Panc1 (cell line): Measurements from ENCODE around the gene LRRN3. TPM values are rescaled to one million over a fixed set of nuclear protein-coding genes. Genes with fewer than 3 reads are reported as not detected.
A peak's percentile ranks its signal among the peaks of the same experiment; 100 is the strongest.

ENCODE experiments used
- ATAC-seq: fragments of 200-7000 bp; cut with Tn5 transposase; 2 replicates; pipeline ENCODE4 v1.9.1; 2020; ENCODE audit warnings: mild to moderate bottlenecking, moderate library complexity
- Bru-seq: library from RNA; stranded (reverse); fragments of 400-500 nt; gene quantifications from one replicate; lab custom pipeline; 2021; lab: Mats Ljungman, UMichigan
- BruChase-seq, 2 experiments: library from RNA; stranded (reverse); fragments of 400-500 nt; gene quantifications; one replicate each; lab custom pipeline; 2021; lab: Mats Ljungman, UMichigan
- BruUV-seq: library from RNA; stranded (reverse); fragments of 400-500 nt; replicated peaks from 2 replicates; lab custom pipeline; 2021; lab: Mats Ljungman, UMichigan
- CTCF ChIA-PET: fragments of 300-600 bp; sonication (Branson Sonifier 250); formaldehyde crosslinking; loops from one replicate; lab custom pipeline; 2022; ENCODE audit warnings: antibody characterized with exemption; lab: Charles Lee
- POLR2A ChIA-PET: fragments of 300-600 bp; sonication (Branson Sonifier 250); formaldehyde crosslinking; loops from one replicate; lab custom pipeline; 2022; ENCODE audit warnings: antibody characterized with exemption; lab: Charles Lee
- DNase-seq: peaks from one replicate; pipeline ENCODE4 v3.0.0-alpha.2; 2010; ENCODE audit warnings: low read depth, low spot score
- H3K27ac ChIP-seq: 2 replicates; pipeline ENCODE4 v1.5.1; 2011; ENCODE audit warnings: mild to moderate bottlenecking, low read length, inconsistent platforms
- H3K27me3 ChIP-seq: fragments of 200-500 bp; sonication (Bioruptor generic); 2 replicates; pipeline ENCODE4 v1.6.0; 2014; ENCODE audit warnings: low read length, inconsistent platforms; ENCODE audit not compliant: control insufficient read depth, insufficient read depth
- H3K36me3 ChIP-seq: fragments of 200-500 bp; sonication (Bioruptor generic); 2 replicates; pipeline ENCODE4 v1.5.1; 2014; ENCODE audit warnings: inconsistent platforms, mild to moderate bottlenecking, low read length, moderate library complexity; ENCODE audit not compliant: control insufficient read depth, insufficient read depth
- H3K4me1 ChIP-seq: 2 replicates; pipeline ENCODE4 v1.5.1; 2011; ENCODE audit warnings: inconsistent platforms, mild to moderate bottlenecking, low read length, moderate library complexity; ENCODE audit not compliant: control insufficient read depth, insufficient read depth
- H3K4me3 ChIP-seq, 2 experiments: 2 replicates each; pipeline ENCODE4 v1.5.1; 2011 to 2012; ENCODE audit warnings: low read depth in 2 of 2, low read length in 2 of 2, mild to moderate bottlenecking in 2 of 2, inconsistent platforms in 1 of 2, moderate library complexity in 1 of 2
- H3K9me3 ChIP-seq: fragments of 200-500 bp; sonication (Bioruptor generic); 2 replicates; pipeline ENCODE4 v1.5.1; 2014; ENCODE audit warnings: low read depth, mild to moderate bottlenecking, inconsistent platforms, low read length, moderate library complexity; ENCODE audit not compliant: control insufficient read depth, insufficient read depth
- POLR2AphosphoS5 ChIP-seq: IDR thresholded peaks from 2 replicates; pipeline ENCODE4 v1.6.1; 2012; ENCODE audit warnings: mild to moderate bottlenecking, low read depth, low read length, moderate library complexity
- SIN3A ChIP-seq: IDR thresholded peaks from 2 replicates; pipeline ENCODE4 v1.6.1; 2012; ENCODE audit warnings: low read depth, mild to moderate bottlenecking, low read length, moderate library complexity, borderline replicate concordance; ENCODE audit not compliant: insufficient read depth
- TCF7L2 ChIP-seq: IDR thresholded peaks from 2 replicates; pipeline ENCODE4 v1.6.1; 2011; ENCODE audit warnings: mild to moderate bottlenecking, low read depth, low read length, inconsistent platforms
- in situ Hi-C: cut with HindIII; loops from 2 replicates; pipeline ENCODE4 v1.10.0; 2016; ENCODE audit warnings: low sequenced_read_pairs, low pct_unique_long_range_greater_than_20kb
- intact Hi-C: fragments of 100-400 bp; cut with micrococcal nuclease; formaldehyde crosslinking; loops from one replicate; pipeline ENCODE4 v1.10.0; 2022; ENCODE audit not compliant: unreplicated experiment
- long read RNA-seq: library from polyadenylated mRNA; unstranded; transcript quantifications from one replicate; pipeline ENCODE4 v2.0.0, GENCODE V29; 2021; ENCODE audit not compliant: unreplicated experiment
- polyA plus RNA-seq: library from polyadenylated mRNA; unstranded; fragments of >200 nt; gene quantifications from one replicate; pipeline ENCODE4 v1.2.1, GENCODE V29; 2012; ENCODE audit warnings: missing spikeins; ENCODE audit not compliant: insufficient read length
- total RNA-seq: library from RNA; stranded (reverse); gene quantifications from one replicate; pipeline ENCODE4 v1.2.1, GENCODE V29; 2021; ENCODE audit not compliant: unreplicated experiment
- TF ChIP-seq, protein P1 (sequence below), 2 experiments: IDR thresholded peaks; 2 replicates each; pipeline ENCODE4 v1.6.1; 2011 to 2012; ENCODE audit warnings: low read depth in 2 of 2, control low read depth in 1 of 2, low read length in 1 of 2, mild to moderate bottlenecking in 1 of 2, moderate library complexity in 1 of 2; ENCODE audit not compliant: insufficient read depth in 1 of 2
- TF ChIP-seq, protein P2 (sequence below): fragments of 450-650 bp; IDR thresholded peaks from 2 replicates; pipeline ENCODE4 v1.5.1; 2017; ENCODE audit warnings: mild to moderate bottlenecking

The LRRN3 gene
- total RNA-seq (0.15 TPM), Bru-seq, nascent RNA (percentile 7 among the genes with signal in this experiment), BruChase-seq, experiment 1, labeled RNA remaining after a 2-hour chase (percentile 9 among the genes with signal in this experiment), BruChase-seq, experiment 2, labeled RNA remaining after a 6-hour chase (percentile 8 among the genes with signal in this experiment)
- not detected for polyA plus RNA-seq
- long read RNA-seq, result 0 reads

DNA sequence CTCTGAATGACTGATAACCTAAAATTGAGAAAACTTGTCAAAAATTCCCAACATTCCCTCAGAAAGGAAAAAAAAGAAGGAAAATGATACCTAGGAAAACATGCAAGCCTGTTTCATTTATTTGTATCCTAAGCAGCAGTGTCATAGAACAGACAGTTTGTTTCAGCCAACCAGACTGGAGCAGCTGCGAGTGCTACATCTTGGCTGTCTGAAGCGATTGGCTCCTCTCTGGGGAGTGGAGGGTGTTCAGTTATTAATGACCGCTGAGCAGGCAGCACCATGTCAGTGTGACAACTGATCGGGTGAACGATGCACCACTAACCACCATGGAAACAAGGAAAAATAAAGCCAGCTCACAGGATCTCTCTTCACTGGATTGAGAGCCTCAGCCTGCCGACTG lies at the start of gene LRRN3:
TSS of gene LRRN3 (plus strand) at position 282 of the 400 bp plus-strand sequence. CDS start 31,646 bp downstream, outside the sequence.
- no TSS peak for BruUV-seq
- ATAC-seq, result no peak
- Histone ChIP-seq H3K4me1 (no peaks in the 10 kb centered on the region), H3K36me3 (no peaks in the 10 kb centered on the region), H3K27ac (no peak within 1 kb of the TSS), H3K27me3 (no peaks in the 10 kb centered on the region), H3K9me3 (no peaks in the 10 kb centered on the region), H3K4me3 (peak within 1 kb of the TSS; percentile 20 to 34; a peak in 3 of 4 replicates)
- no peak for DNase-seq
- in situ Hi-C loops (no loop called here), intact Hi-C loops (loop anchor here (2.0 to 10.0 kb wide), 2 partner anchors 396 to 644 kb away; no protein-coding TSS in a partner anchor)
- ChIA-PET CTCF (no interaction called here), POLR2A (no interaction called here)
- TF ChIP-seq, protein P1, sequence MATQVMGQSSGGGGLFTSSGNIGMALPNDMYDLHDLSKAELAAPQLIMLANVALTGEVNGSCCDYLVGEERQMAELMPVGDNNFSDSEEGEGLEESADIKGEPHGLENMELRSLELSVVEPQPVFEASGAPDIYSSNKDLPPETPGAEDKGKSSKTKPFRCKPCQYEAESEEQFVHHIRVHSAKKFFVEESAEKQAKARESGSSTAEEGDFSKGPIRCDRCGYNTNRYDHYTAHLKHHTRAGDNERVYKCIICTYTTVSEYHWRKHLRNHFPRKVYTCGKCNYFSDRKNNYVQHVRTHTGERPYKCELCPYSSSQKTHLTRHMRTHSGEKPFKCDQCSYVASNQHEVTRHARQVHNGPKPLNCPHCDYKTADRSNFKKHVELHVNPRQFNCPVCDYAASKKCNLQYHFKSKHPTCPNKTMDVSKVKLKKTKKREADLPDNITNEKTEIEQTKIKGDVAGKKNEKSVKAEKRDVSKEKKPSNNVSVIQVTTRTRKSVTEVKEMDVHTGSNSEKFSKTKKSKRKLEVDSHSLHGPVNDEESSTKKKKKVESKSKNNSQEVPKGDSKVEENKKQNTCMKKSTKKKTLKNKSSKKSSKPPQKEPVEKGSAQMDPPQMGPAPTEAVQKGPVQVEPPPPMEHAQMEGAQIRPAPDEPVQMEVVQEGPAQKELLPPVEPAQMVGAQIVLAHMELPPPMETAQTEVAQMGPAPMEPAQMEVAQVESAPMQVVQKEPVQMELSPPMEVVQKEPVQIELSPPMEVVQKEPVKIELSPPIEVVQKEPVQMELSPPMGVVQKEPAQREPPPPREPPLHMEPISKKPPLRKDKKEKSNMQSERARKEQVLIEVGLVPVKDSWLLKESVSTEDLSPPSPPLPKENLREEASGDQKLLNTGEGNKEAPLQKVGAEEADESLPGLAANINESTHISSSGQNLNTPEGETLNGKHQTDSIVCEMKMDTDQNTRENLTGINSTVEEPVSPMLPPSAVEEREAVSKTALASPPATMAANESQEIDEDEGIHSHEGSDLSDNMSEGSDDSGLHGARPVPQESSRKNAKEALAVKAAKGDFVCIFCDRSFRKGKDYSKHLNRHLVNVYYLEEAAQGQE (IDR thresholded peaks at IDR 0.05; ENCODE audit: insufficient read depth in 1 of 2, low read depth in 2 of 2, low read length in 1 of 2), result no peak
- no peak for TF ChIP-seq POLR2AphosphoS5

DNA sequence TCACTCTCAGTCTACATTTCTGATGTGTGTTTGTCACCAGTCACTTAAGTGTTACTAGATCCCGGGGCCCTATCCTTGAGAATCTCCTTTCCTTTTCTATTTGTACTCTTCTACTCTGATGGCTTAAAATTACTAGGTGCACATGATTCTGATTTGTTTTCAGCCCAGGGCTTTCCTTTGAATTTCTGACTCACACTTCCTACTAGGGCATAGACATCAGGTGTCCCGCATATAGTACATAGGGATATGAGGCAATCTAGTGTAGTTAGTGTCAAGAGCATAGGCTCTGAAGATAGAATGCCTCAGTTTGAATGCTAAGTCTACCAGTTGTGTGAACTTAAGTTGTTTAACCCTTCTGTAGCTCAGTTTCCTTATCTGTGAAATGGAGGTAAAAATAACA lies 49.4 kb upstream of the LRRN3 start:
- no peak overlapping the region for H3K4me3 ChIP-seq
- H3K4me1 ChIP-seq, result no peaks in the 10 kb centered on the region
- H3K9me3 ChIP-seq, result no peaks in the 10 kb centered on the region
- ChIA-PET CTCF (no interaction called here), POLR2A (no interaction called here)
- H3K36me3 ChIP-seq, result no peaks in the 10 kb centered on the region
- BruUV-seq, result no TSS peak
- in situ Hi-C loops, result no loop called here
- H3K27me3 ChIP-seq, result no peaks in the 10 kb centered on the region
- TF ChIP-seq POLR2AphosphoS5, result no peak
- no peak for TF ChIP-seq SIN3A
- TF ChIP-seq, protein P1 (IDR thresholded peaks at IDR 0.05; ENCODE audit: insufficient read depth in 1 of 2, low read depth in 2 of 2, low read length in 1 of 2), result no peak
- no peak for TF ChIP-seq TCF7L2
- TF ChIP-seq, protein P2, sequence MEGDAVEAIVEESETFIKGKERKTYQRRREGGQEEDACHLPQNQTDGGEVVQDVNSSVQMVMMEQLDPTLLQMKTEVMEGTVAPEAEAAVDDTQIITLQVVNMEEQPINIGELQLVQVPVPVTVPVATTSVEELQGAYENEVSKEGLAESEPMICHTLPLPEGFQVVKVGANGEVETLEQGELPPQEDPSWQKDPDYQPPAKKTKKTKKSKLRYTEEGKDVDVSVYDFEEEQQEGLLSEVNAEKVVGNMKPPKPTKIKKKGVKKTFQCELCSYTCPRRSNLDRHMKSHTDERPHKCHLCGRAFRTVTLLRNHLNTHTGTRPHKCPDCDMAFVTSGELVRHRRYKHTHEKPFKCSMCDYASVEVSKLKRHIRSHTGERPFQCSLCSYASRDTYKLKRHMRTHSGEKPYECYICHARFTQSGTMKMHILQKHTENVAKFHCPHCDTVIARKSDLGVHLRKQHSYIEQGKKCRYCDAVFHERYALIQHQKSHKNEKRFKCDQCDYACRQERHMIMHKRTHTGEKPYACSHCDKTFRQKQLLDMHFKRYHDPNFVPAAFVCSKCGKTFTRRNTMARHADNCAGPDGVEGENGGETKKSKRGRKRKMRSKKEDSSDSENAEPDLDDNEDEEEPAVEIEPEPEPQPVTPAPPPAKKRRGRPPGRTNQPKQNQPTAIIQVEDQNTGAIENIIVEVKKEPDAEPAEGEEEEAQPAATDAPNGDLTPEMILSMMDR, result no peak
- DNase-seq (peak; percentile 43), ATAC-seq (no peak)
- intact Hi-C loops, result no loop called here
- no peak overlapping the region for H3K27ac ChIP-seq
